ENCODE data around the gene MTERF4. TPM values are rescaled to one million over a fixed set of nuclear protein-coding genes. Genes with fewer than 3 reads are reported as not detected.
A peak's percentile ranks its signal among the peaks of the same experiment; 100 is the strongest.

The MTERF4 gene
- total and polyA plus RNA-seq, 2 of the 13 experiments (the other 11 are each of a cell fraction or from before 2014, with no cell fraction given), result 50.5 to 59.8 TPM

DNA sequence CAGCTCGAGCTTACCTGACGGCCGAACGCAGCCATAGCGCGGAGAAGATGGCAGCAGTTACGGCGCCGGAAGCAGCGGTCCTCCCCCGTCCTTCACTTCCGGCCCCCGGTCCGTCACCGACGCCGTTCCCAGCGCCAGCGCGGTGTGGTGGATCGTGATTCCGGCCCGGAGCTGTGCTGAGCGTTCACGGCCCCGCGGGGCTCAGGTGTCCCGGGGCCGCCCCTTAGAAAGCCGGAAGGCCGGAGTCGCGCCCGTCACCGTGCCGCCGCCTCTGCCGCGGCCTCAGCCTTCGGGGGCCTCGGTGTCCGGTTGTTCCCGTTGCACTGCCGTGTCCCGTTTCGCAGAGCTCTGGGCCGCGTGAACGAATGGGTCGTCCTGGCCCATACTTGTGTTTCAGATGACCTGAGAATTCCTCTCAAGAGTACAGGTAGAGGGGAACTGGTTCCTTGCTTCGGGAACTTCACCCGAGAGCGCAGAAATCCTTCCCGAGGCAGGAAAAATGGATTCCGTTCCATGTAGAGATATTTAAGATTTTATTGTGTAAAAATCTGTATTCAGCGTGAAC lies at the start of gene MTERF4 (continued):
- TF ChIP-seq CHCHD3 (CRISPR knock-in tag; IDR thresholded peaks at IDR 0.05), result peak; percentile 94; the same call in 1 of the 2 replicates
- peak; percentile 84 for TF ChIP-seq AHDC1 (CRISPR knock-in tag; IDR thresholded peaks at IDR 0.05; ENCODE audit: borderline replicate concordance)
- TF ChIP-seq CENPX (CRISPR knock-in tag; IDR thresholded peaks at IDR 0.05), result no peak
- TF ChIP-seq HCFC1 (IDR thresholded peaks at IDR 0.05; ENCODE audit: low read depth, low read length), result peak; percentile 89
- peak; percentile 90; the same call in 1 of the 2 replicates for TF ChIP-seq ZSCAN20 (CRISPR knock-in tag; IDR thresholded peaks at IDR 0.05; ENCODE audit: borderline replicate concordance)
- no peak; the same call in 1 of the 2 replicates for TF ChIP-seq NFIC (IDR thresholded peaks at IDR 0.05; ENCODE audit: low read length)
- peak; percentile 98 for TF ChIP-seq ZNF776 (CRISPR knock-in tag; IDR thresholded peaks at IDR 0.05)
- TF ChIP-seq FOXP4 (CRISPR knock-in tag; IDR thresholded peaks at IDR 0.05), result peak; percentile 75
- no peak for TF ChIP-seq SMAD9 (CRISPR knock-in tag; IDR thresholded peaks at IDR 0.05)
- peak; percentile 95 for TF ChIP-seq DR1 (CRISPR knock-in tag; IDR thresholded peaks at IDR 0.05)
- TF ChIP-seq ERF (CRISPR knock-in tag; IDR thresholded peaks at IDR 0.05), result peak; percentile 100
- TF ChIP-seq ZNF563 (CRISPR knock-in tag; IDR thresholded peaks at IDR 0.05), result peak; percentile 100
- TF ChIP-seq SRF (IDR thresholded peaks at IDR 0.05; ENCODE audit: low read depth, low read length), result peak; percentile 77
- TF ChIP-seq NR2C2 (CRISPR knock-in tag; IDR thresholded peaks at IDR 0.05; ENCODE audit: borderline replicate concordance), result peak; percentile 90
- peak; percentile 90 for TF ChIP-seq ZNF367 (CRISPR knock-in tag; IDR thresholded peaks at IDR 0.05; ENCODE audit: borderline replicate concordance)
- peak; percentile 93 for TF ChIP-seq MED8 (CRISPR knock-in tag; IDR thresholded peaks at IDR 0.05; ENCODE audit: insufficient replicate concordance)
- peak; percentile 100 for TF ChIP-seq SPEN (CRISPR knock-in tag; IDR thresholded peaks at IDR 0.05; ENCODE audit: low read depth)
- TF ChIP-seq MTA1 (CRISPR knock-in tag; IDR thresholded peaks at IDR 0.05; ENCODE audit: borderline replicate concordance), result peak; percentile 99
- TF ChIP-seq ZNF770 (CRISPR knock-in tag; IDR thresholded peaks at IDR 0.05), result peak; percentile 88
